GM21528 (cell line): ENCODE measurements around the gene AFF4.
"Not testable (repeated sequence)": the region's sequence is repeated elsewhere in the genome, so short reads cannot be mapped to it uniquely, and the experiment has no call there.

ENCODE experiments used
- ATAC-seq: cut with Tn5 transposase; IDR thresholded peaks from one replicate; pipeline ENCODE4 v1.9.1; 2021; ENCODE audit warnings: mild to moderate bottlenecking, moderate library complexity; ENCODE audit not compliant: unreplicated experiment, low FRiP score

The AFF4 gene

DNA sequence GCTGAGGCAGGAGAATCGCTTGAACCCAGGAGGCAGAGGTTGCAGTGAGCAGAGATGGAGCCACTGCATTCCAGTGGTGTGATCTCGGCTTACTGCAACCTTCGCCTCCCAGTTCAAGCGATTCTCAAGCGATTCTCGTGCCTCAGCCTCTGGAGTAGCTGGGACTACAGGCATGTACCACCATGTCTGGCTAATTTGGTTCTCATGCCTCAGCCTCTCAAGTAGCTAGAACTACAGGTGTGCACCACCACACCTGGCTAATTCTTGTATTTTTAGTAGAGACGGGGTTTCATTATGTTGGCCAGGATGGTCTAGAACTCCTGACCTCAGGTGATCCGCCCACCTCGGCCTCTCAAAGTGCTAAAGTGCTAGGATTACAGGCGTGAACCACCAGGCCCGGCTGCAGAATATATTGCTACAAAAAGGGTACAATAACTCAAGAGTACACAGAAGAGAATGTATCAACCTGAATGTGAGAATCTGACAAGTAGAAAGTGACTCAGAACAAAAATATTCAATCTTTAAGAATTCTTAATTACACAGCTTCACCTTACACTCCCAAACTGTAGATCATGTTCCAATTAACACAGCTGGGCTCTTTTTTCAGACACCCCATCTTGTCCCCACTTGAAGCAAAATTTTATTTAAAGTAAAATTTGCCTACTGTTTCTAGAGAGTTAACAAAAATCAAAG is 2.2 kb downstream of the AFF4 start:
- not testable (repeated sequence) for ATAC-seq

DNA sequence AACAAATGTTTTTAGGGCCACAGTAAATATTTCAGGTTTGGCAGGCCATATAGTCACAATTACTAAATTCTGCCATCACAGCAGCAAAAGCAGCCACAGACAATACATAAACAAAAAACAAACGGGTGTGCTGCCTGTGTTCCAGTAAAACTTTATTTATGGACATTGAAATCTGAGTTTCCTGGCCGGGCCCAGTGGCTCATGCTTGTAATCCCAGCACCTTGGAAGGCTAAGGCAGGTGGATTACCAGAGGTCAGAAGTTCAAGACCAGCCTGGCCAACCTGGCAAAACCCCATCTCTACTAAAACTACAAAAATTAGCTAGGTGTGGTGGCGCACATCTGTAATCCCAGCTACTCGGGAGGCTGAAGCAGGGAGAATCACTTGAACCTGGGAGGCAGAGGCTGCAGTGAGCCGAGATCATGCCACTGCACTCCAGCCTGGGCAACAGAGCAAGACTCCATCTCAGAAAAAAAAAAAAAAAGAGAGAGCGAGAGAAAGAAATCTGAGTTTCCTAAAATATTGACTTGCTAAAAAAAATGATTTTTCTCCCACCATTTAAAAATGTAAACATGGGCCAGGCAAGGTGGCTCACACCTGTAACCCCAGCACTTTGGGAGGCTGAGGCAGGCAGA is 7.2 kb downstream of the AFF4 start:
- ATAC-seq, result not testable (repeated sequence)

DNA sequence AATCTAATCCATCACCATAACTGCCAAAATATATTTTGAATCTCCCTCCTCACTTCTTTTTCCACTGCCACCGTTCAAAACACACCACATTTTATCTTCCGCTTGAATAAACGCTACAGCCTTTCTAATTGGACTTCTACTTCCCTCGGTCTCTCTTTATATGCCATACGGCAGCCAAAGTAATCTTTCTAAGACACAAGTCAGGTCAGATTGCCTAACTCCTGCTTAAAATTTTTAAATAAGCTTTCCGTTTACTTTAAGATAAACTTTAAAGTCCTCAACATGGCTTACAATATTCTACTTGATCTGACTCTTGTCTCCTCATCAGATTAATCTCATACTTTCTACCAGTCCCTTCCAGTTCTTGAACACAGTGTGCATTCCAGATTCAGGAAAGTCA is 9.7 kb downstream of the AFF4 start:
- no peak for ATAC-seq

DNA sequence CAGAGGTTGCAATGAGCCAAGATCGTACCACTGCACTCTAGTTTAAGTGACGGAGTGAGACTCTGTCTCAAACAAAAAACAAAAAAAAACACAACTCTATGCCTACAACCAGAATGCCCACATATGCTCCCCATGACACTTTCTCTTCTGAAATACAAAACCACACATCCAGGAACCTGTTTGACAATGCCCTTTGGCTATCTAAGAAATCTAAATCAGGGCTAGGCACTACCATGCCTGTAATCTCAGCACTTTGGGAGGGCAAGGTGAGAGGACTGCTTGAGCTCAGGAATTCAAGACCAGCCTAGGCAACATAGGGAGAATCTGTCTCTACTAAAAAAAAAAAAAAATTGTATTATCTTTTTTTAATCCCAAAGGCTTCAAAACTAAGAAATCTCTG is 10.6 kb downstream of the AFF4 start:
- no peak for ATAC-seq

DNA sequence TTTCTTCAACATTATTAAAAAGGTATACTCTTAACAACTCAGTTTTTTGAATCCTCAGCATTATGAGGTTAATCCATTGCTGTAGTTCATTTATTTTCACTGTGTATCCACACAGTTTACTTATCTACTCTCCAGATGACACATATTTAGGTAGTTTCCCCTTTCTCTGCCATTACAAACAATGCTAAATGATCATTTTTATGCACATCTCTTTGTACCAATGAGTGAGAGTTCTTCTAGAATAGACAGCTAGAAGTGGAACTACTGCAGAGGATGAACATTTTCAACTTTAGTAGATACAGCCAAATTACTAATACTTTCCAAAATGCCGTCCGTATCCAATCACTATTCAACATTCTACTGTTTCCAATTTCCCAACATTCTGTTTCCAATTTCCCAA is 11.5 kb downstream of the AFF4 start:
- ATAC-seq, result no peak

DNA sequence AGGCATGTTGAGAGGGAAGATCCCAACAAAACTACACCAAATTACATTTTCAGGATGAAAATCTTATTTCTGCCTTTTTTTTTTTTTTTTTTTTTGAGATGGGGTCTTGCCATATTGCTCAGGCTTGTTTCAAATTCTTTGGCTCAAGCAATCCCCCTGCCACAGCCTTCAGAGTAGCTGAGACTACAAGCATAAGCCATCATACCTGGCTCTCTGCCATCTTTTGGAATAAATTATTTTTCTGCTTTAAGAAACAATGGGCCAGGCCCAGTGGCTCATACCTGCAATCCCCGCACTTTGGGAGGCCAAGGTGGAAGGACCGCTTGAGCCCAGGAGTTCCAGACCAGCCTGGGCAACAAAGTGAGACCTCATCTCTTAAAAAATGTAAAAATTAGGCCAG is 14.3 kb downstream of the AFF4 start:
- ATAC-seq, result no peak

DNA sequence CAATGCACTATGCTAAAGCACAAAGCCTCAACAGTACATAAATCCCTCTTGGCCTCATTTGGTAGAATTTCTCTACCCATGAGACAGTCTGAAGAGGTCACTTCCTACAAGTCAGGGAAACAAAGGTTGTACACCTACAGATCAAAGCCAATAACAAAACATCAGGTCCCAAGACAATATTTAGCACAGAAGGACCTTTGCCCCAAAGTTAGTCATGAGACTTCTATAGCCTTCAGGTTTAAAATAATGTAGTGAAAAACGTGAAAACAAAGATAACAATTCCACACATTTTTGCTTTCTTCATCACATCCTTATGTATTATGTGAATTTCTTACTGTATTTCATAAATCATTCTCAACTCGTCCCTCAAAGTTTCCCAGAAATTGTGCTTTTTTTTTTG is 15.8 kb downstream of the AFF4 start:
- no peak for ATAC-seq

DNA sequence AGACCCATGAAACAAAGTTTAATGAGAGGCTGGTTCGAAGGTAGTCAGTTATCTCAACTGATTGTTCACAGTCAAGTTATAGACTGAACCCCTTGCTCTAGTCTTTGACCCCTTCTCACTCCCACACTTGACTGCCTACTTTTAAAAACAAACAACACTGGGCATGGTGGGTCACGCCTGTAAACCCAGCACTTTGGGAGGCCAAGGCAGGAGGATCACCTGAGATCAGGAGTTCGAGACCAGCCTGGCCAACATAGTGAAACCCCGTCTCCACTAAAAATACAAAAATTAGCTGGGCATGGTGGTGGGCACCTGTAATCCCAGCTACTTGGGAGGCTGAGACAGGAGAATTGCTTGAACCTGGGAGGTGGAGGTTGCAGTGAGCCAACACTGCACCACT is 18.1 kb downstream of the AFF4 start:
- not testable (repeated sequence) for ATAC-seq

DNA sequence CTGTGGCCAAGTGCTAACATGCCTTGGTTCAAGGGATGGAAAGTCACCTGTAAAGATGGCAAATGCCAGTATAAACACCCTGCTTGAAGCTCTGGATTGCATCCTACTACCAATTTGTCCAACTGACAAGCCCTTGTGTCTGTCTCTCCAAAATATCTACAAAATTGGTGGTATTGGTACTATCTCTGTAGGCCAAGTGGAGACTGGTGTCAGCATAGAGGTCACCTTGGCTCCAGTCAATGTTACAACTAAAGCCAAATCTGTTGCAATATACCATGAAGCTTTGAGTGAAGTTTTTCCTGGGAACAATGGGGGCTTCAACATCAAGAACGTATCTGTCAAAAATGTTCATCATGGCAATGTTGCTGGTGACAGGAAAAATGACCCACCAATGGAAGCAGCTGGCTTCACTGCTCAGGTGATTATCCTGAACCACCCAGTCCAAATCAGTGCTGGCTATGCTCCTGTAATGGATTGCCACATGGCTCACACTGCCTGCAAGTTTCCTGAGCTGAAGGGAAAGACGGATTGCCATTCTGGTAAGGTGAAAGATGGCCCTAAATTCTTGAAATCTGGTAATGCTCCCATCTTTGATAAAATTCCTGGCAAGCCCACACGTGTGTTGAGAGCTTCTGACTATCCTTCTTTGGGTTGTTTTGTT is 19.9 kb downstream of the AFF4 start:
- ATAC-seq, result no peak

DNA sequence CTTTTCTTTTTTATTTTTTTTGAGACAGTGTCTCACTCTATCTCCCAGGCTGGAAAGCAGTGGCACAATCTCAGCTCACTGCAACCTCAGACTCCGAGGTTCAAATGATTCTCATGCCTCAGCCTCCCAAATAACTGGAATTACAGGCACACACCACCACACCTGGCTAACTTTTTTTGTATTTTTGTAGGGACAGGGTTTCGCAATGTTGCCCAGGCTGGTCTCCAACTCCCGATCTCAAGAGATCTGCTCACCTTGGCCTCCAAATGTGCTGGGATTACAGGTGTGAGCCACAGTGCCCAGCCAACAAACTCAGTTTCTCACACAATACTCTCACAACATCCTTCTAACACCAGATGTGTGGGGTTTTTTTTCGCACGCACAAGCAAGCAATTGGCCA is 22.1 kb downstream of the AFF4 start:
- no peak for ATAC-seq

DNA sequence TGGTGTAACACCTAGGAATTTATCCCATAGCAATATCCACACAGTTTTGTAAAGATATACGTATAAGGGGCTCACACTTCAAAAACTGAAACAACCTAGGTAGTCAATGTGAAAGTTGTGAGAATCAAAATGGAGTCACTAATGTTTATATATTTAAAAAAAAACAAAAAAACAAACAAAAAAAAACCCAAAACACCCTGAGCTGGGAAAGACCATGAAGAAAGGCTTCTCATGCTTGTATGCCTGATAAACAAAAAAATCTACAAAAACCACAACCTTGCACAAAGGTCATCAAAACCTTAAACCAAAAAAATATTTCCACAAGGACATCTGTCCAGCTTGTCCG is 35.4 kb downstream of the AFF4 start:
- ATAC-seq, result no peak

DNA sequence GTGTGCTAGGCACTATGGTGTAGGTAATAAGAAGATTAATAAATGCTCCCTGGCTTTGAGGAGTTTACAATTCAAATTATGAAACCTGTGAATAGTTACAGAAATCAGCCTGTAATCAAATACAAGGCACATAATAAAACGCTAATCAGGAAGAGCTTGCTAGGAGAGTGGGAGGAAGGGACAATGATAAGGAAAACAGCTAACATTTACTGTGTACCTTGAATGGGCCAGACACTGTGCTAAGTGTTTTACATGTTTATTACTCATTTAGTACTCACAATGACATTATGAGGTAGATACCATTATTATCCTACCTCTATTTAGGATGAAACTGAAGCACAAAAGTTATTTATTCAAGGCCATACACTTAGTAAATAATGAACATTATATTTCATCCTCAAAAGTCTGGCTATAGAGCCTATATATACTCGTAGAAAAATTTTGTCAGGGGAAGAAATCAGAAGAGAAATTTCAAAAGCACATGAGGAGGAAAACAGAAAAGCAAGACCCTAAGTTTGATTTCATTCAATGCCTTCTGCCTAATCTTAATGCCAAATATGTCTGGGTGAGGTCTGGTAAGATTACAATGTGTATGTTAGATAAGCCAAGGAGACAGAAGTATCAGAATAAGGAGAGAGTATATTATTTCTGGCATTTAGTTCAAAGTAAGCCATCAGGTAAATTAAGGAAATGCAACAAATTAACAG is 35.9 kb downstream of the AFF4 start:
- ATAC-seq, result no peak

DNA sequence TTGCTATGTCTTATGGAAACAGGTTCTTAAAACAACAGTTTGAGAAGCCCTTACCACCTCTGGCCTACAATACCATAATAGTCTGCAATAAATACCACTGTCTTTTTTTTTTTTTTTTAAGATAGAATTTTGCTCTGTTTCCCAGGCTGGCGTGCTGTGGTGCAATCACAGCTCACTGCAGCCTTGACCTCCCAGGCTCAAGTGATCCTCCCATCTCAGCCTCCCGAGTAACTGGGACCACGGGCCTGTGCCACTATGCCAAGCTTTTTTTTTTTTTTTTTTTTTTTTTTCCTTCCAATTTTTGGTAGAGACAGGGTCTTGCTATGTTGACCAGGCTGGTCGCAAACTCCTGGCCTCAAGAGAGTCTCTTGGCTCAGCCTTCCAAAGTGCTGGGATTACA is 37.0 kb downstream of the AFF4 start:
- no peak for ATAC-seq

DNA sequence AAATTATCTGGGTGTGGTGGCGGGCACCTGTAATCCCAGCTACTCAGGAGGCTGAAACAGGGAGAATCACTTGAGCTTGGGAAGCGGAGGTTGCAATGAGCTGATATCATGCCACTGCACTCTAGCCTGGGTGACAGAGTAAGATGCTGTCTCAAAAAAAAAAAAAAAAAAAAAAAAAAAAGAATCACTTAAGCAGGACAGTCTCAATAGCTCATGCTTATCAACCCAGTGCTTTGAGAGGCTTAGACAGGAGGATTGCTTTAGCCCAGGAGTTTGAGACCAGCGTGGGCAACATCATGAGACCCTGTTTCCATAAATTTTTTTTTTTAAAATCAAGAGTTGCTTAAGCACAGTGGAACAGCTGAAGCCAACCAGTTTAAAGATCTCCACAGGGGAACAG is 47.3 kb downstream of the AFF4 start:
- no peak for ATAC-seq

DNA sequence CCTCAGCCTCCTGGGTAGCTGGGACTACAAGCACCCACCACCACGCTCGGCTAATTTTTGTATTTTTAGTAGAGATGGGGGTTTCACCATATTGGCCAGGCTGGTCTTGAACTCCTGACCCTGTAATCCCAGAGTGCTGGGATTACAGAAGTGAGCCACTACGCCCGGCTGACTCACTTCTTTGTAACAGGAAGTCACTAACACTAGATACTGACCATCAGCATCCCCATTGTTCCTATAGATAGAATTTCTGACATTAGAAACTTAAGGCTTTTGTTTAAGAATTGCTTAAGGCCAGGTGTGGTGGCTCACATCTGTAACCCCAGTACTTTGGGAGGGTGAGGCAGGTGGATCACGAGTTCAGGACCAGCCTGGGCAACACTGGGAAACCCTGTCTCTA is 47.8 kb downstream of the AFF4 start:
- no peak for ATAC-seq

DNA sequence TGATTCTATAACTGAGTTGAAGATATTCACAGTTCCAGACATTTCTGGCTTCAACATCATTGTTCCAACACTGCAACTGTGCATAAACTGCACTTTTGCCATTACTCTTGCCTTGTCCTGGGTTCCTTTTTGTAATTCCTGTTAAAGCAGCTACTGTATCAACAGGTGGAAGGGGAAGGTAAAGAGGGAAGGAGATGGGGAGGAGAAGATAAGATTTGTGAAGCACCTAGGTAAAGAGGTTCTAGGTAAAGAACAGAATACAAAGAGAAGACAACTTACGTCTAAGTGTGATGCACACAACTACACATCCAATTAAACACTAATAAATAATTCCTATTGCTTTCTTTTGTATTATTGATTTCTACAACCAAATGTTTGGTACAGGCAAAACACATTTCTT is 53.7 kb downstream of the AFF4 start:
- no peak for ATAC-seq

DNA sequence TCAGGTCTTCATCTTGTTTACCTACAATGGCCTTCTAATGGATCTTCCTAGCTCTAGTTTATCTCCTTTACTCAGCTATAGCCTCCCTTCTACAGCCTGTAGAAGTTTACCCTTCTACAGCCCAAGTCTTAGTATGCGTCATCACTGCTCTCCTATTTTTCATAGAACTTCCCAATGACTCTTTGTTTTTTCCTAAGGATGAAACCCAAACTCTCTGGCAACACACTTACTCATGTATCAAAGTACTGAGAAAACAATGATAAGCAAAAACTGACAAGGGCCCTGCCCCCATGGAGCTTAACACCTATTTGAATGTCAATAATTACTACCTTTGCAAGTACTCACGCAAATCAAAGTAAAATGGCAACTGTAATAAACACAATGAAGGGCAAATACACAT is 56.3 kb downstream of the AFF4 start:
- ATAC-seq, result no peak

DNA sequence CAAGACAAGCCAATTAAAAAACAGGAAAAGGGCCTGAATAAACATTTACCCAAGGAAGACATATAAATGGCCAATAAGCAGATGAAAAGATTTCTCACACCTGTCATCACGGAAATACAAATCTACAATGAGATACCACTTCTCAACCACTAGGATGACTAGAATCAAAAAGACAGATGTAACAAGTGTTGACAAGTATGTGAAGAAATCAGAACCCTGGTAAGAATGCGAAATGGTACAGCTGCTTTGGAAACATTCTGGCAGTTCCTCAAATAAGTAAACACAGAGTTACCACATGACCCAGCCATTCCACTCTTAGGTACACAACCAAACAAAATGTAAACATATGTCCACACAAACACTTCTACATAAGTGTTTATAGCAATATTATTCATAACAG is 57.5 kb downstream of the AFF4 start:
- ATAC-seq, result no peak

DNA sequence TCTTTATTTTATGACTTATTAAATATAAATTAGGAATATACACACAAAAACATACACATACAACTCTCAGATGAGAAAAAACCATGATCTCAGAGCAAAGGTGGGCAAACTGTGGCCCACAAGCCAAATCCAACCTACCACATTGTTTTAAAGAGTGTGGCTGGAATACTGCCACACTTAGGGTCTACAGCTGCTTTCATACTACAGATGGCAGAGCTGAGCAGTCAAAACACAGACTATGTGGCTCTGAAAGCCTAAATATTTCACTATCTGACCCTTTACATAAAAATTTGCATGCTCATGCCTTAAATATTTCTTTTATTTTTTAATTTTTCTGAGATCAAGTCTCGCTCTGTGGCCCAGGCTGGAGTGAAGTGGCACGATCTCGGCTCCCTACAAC is 61.7 kb downstream of the AFF4 start:
- no peak for ATAC-seq

DNA sequence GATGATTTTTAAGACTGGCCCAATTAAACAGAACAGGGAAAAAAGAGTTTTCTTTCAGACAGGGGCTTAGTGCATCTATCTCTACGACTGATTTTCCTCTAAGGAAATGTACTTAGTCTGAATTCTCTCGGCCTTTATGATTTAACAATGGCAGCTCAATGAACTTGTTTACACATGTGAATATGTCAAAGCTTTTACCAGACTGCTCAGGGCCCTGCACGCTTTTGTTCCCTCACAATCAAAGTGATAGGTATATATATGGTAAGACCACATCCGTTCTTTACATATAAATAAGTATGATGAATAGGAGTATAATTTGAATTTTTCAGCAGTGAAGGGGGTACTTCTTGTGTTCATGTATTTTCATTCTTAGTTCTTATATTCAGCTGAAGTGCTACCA is 62.4 kb downstream of the AFF4 start:
- ATAC-seq, result no peak

DNA sequence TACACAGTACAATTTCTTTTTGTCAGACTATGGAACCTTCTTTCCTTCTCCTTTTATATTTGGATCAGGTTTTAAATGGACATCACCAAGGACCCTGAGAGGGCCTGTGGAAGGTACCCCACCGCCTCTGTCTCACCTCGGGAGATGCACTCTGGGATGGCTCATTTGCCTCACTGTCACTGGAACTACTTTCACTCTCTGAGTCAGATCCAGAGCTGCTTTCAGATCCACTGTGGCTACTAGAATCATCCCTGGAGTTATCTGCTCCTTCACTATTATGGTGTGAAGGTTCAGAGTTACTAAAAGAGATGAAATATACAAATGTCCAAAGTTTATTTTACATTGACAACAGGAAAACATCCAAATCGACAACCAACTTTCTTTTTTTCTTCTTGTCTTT is 65.3 kb downstream of the AFF4 start:
- ATAC-seq, result no peak

DNA sequence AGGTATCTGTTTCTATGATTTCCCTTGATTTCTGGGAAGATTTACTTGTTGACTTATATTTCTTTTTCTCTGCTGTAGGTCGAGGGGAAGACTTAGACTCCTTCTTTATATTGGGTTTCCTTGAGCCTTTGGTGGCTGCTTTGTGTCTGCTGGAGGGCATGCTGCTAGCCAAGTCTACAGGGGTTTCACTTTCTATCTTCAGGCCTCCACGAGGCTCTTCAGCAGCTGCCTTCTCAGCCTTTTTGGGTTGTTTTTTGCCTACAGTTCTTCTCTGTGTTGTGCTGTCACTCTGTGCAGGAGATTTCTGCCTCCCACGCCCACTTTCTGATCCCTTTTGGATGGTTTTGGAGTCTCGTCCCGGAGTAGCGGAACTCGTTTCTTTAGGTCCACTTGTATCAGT is 66.7 kb downstream of the AFF4 start:
- no peak for ATAC-seq
